ENCODE results near the gene FMN2.
A peak's percentile ranks its signal among the peaks of the same experiment; 100 is the strongest.

Gene FMN2

DNA sequence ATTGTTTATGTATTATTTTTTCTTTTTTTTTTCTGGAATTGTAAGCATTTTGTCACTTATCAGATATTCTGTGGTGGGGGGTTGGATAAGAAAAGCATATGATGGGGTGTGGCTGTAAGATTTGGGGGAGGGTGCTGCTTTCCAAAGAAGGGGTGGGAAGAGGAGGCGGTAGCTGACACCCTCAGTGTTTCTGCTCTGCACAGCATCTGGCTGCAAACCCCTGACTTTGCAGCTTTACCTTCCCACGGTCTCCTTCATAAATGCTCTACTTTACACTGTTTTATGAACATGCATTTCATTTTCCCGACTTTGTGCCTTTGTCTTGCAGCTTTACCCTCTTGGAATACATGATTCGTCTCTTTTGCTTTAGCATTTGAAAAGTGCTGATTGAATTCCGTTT lies 7.6 kb downstream of the FMN2 start:
- no peak for DNase-seq

- DNase-seq: no peak
Measured at GRCh38 chr1:240099748-240100147, 8.1 kb downstream of the FMN2 start.

DNA sequence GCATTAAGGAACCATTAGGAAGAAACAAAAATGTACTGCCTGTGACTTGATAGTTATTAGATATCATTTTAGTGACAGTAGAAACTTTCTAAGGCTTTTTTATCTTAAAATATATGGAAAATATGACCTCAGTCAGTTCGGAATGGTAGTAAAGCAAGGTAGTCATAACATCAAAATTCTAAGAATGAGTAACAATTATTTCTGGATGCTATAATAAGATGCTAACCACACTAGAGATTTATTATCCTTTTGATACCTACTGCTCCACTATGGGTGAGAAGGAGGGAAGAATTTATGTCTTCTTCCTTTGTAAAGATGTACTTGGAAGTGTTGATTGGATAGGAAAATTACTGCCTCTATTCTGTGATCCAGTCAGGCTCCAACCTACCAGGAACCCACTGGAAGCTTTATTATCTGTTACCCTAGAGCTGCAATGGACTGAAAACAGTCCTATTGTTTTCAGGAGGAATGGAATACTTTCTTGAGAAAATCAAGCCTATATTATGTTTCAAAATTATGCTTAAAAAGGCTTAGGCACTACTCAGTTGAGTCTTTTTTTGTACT lies 8.8 kb downstream of the FMN2 start:
- no peak for DNase-seq

GRCh38 chr1:240101306-240101705 lies 9.6 kb downstream of the FMN2 start:
- DNase-seq: no peak

GRCh38 chr1:240101737-240102136 lies 10.1 kb downstream of the FMN2 start:
- DNase-seq: no peak

GRCh38 chr1:240104672-240105071 lies 13.0 kb downstream of the FMN2 start:
- no peak for DNase-seq

DNA sequence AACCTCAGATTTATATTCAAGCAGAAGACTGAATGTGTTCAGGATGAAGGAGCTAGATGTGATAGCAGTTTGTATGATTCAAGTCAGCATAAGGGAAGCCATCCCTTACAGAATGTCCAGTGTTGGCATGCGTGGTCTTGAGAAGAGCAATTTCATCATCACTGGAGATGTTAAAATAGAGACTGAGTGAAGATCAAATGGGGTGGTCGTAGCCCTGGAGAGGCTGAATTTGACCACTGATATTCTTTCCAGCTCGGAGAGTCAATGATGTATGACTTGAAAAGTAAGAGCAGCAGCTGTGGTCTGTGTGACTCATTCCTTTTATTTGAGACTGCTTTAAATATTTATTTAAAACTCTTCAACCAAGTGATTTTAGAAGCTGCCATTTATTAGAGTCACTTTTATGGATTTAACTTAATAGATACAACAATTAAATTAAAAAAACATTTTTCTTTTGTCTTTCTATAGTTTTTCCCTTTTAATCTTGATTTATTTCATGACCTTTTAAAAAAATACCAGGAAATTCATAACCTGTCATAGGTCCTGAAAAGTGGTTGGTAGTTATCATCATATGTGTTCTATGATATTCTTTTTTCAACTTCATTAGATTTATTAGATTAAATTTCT lies 15.5 kb downstream of the FMN2 start:
- no peak for DNase-seq

- no peak for DNase-seq
Measured at GRCh38 chr1:240109130-240109529, 17.4 kb downstream of the FMN2 start.

DNA sequence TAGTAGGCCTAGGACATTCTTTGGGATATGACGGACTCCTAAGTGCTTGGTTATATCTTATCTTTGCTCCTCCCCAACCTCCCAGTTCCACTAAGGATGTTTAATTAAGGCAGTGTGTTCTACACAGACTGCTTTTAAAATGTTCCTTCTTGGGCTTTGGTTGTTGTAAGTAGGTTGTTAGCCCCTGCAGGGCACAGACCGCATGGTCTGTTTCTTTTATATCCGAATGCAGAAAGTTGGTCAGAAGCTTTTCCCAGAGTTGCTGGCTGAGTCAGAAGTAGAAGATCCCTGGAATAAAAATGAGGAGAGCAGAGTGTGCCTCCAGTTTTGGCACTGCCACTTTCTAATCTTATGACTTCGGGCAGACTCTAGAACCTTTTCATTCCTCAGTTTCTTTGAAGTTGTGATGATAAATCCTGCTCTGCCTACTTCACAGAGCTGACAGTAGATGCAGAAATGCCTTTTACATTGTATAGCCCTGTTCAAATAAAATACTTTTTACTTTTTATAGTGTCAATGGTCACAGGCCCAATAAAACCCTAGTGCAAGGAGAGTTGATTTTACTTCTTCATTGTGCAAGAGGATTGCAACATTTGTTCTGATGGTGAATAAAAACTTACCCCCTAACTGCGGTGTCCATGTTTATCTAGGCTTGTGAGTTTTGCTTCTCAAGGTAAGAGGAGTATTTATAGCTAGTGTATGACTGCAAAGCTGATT lies 18.4 kb downstream of the FMN2 start:
- DNase-seq: no peak

DNA sequence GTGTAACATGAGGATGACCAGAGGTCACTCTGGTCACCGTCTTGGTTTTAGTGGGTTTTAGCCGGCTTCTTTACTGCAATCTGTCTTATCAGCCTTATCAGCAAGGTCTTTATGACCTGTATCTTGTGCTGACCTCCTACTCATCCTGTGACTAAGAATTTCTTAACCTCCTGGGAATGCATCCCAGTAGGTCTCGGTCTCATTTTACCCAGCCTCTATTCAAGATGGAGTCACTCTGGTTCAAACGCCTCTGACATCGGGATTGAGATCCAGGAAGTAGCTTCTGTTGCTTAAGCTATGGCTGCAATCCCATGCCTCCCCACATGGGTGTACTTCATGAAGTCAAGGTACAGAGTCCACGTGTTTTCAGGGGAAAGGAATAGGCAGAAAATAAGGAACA lies 19.9 kb downstream of the FMN2 start:
- DNase-seq: no peak

DNA sequence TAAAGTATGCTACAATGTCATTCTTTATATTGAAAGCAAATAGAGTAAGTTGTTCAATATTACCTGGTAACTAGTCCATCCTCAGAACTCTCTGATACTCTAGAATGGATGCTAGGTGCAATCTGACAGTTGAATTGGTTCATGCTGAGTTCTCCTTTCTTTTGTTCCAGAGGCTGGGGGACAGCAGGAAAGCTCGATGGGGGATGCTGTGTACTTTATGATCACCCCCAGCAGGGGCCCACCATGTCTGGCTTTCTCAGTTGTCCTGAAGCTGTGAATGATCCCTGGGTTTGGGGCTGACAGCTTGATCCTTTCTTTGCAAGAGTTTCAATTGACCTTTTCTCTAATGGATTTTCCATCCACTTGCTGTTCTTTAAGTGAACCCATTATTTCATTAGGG lies 22.5 kb downstream of the FMN2 start:
- no peak for DNase-seq

DNA sequence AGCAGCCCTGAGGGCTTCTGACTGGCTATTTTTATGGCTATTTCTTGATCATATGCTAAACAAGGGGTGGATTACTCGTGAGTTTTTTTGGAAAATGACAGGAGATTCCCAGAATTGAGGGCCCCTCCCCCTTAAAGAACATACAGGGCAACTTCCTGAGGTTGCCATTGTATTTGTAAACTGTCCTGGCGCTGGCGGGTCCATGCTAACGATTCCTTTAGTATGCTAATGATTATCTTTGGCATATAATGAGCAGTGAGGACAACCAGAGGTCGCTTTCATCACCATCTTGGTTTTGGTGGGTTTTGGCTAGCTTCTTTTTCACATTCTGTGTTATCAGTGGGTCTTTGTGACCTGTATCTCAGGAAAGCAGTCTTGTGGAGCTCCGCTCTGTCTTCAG lies 24.1 kb downstream of the FMN2 start:
- DNase-seq: no peak

DNA sequence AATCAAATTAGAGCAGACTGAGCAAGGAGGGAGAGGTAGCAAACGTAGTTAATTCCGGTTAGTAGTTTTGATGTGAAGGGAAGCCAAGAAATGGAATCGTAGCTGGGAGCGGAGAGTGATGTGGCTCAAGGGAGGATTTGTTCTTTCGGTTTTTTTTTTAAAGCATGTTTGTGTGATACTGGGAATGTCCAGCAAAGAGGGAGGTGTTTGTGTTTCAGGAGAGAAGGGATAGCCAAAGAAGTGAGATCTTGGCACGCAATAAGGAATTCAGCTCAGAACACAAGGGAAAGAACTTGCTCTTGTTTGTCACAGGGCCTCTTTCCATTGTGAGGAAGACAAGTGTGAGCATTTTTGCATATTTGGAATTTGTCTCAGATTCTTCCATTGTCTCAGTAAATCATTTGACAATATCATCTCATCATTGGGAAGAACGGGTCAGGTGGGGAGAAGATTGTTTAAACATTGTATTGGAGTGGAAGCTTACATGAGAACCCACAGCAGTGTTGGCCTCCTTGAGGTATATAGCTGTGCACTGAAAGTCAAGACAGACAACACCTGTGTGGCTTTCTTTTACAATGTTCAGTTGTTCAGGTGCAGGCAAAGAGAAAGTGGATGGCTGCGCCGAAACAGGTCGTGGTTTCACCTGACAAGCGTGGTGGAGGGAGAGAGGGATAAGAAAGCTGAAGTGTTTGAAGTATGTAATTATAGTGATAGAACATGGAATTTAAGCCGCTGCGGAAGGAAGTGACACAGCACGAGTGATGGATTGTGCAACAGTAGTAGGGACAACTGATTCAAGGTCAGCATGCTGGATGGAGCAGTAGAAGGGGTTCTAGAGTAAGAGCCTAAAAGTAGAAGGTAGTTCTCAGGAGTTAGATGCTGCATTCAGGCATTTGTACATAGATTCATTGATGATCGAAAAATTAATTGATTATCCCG lies 25.4 kb downstream of the FMN2 start:
- no peak for DNase-seq

- DNase-seq: no peak
Measured at GRCh38 chr1:240117930-240118329, 26.2 kb downstream of the FMN2 start.

- peak; percentile 87 for DNase-seq
Measured at GRCh38 chr1:240122639-240123613, 31.2 kb downstream of the FMN2 start.

DNA sequence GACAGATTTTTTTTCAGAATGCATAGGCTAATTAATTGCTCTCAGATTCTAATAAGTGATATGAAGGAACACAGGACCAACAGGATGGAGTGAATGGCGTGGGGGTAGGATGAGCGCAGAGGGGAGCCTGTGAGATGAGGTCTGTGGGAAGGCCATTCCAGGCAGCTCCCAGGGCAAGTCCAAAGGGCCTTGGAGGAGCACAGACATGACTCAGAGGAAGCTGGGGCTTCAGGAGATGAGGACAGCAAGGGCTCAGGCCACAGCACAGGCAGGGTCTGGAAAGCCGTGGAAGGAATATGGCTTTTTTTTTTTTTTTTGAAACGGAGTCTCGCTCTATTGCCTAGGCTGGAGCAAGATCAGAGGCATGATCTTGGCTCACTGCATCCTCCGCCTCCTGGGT lies 35.1 kb downstream of the FMN2 start:
- DNase-seq: no peak

DNA sequence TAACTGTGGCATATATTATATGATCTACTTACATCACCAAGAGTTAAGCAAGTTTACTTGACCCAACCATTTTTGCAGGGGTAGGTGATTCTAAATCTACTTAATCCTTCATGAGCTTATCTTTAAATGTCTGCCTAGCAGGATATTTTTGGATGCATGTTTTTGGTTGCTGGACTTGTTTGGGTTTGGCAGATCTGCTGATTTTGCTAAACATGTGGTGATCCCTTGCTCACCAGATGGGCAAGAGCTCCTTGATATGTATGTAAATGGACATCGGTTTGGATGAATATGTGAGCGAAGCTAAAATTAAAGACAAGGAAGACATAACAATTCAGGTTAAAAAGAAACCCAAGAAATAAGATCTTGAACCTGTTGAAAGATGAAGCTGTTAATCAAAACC lies 36.7 kb downstream of the FMN2 start:
- DNase-seq: no peak

- no peak for DNase-seq
Measured at GRCh38 chr1:240134113-240134512, 42.4 kb downstream of the FMN2 start.

- DNase-seq: no peak
Measured at GRCh38 chr1:240134596-240134995, 42.9 kb downstream of the FMN2 start.

DNA sequence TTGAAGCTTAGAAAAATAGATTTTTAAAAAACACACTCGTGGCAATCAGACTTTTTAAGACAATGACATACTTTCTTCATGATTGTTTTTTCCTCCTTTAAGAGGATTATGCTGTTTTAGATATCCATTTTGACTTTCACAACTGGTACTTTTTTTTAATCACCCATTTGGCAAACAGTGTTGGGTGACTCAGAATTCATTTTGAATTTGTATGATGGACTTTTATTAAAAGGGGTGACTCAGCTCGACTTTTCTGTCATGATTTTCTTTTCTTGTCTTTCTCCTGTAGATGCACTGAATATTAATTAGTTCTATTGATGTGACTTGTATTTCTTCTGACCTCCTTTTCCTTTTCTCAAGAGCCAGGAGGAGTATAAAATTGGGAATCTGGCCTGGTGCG lies 44.7 kb downstream of the FMN2 start:
- DNase-seq: no peak

- DNase-seq: no peak
Measured at GRCh38 chr1:240138867-240139266, 47.2 kb downstream of the FMN2 start.

- DNase-seq: no peak
Measured at GRCh38 chr1:240139511-240139910, 47.8 kb downstream of the FMN2 start.

Data from NCI-H748 treated with DMSO at 0.1 percent for 48 hours (cell line).